ENCODE measurements around the gene PRDM16.

Gene PRDM16

DNA sequence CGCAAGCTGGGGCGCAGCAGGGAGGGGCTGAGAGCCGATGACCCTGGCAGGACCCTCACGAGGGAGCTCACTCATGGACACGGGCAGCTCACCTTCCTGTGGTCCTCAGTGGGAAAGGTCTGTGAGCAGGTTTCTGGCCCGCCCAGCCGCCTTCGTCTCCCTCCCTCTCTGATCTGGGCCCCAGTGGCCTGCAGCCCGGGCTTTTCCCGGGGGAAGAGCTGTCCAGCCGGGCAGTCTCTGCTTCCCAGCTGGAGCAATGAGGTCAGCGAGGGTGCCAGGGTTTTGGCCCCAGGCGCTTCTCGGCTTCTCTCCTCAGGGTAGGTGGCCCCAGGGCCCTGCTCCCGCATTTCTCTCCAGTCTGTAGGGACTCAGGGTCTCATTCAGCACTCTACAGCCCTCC lies 363.3 kb downstream of the PRDM16 start:
- no peaks in the 10 kb centered on the region for H3K36me3 ChIP-seq (ENCODE audit: insufficient read depth, low read length)
- no peak overlapping the region for H3K9ac ChIP-seq (ENCODE audit: low read depth, low read length)
- no peak overlapping the region for H3K4me3 ChIP-seq (ENCODE audit: low read length)
- no peaks in the 10 kb centered on the region for H3K9me3 ChIP-seq (ENCODE audit: insufficient read depth, low read depth, low read length)
- no peaks in the 10 kb centered on the region for H3K4me1 ChIP-seq (ENCODE audit: insufficient read depth, low read length)
- no peak overlapping the region for H3K27ac ChIP-seq (ENCODE audit: low read depth, low read length)
- WGBS, result 89% methylated on average over 15 of the region's 15 CpGs
- no peaks in the 10 kb centered on the region for H3K27me3 ChIP-seq (ENCODE audit: insufficient read depth, low read length)

DNA sequence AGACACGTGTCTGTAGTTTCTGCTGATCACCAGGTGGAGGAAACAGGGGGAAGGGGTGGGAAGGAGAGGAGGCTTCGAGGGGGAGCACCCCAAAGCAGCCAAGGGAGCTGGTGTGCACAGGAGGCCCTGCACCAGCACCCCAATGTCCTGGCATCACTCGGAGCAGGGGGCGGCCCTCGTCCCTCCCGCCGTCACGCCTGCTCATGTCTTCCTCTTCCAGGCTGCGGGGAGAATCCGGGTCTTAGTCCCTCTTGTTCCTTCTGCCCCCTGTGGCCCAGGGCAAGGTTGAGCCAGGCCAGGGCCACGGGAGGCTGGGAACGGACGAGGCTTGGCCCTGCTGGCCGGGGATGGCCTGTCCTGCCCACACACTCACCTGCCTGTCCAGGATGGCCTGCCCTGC lies 364.1 kb downstream of the PRDM16 start:
- H3K4me3 ChIP-seq (ENCODE audit: low read length), result no peak overlapping the region
- H3K27ac ChIP-seq (ENCODE audit: low read depth, low read length), result no peak overlapping the region
- no peaks in the 10 kb centered on the region for H3K9me3 ChIP-seq (ENCODE audit: insufficient read depth, low read depth, low read length)
- H3K4me1 ChIP-seq (ENCODE audit: insufficient read depth, low read length), result no peaks in the 10 kb centered on the region
- H3K36me3 ChIP-seq (ENCODE audit: insufficient read depth, low read length), result no peaks in the 10 kb centered on the region
- 92% methylated on average over 14 of the region's 14 CpGs for WGBS
- no peaks in the 10 kb centered on the region for H3K27me3 ChIP-seq (ENCODE audit: insufficient read depth, low read length)
- H3K9ac ChIP-seq (ENCODE audit: low read depth, low read length), result no peak overlapping the region

- Histone ChIP-seq H3K4me1 (ENCODE audit: insufficient read depth, low read length) (no peaks in the 10 kb centered on the region), H3K27me3 (ENCODE audit: insufficient read depth, low read length) (no peaks in the 10 kb centered on the region), H3K4me3 (ENCODE audit: low read length) (no peak overlapping the region), H3K9me3 (ENCODE audit: insufficient read depth, low read depth, low read length) (no peaks in the 10 kb centered on the region), H3K27ac (ENCODE audit: low read depth, low read length) (no peak overlapping the region), H3K36me3 (ENCODE audit: insufficient read depth, low read length) (no peaks in the 10 kb centered on the region), H3K9ac (ENCODE audit: low read depth, low read length) (no peak overlapping the region)
- 95% methylated on average over 31 of the region's 31 CpGs for whole genome bisulfite sequencing
These were observed 364.8 kb downstream of the PRDM16 start for GRCh38 chr1:3433596-3434320.

DNA sequence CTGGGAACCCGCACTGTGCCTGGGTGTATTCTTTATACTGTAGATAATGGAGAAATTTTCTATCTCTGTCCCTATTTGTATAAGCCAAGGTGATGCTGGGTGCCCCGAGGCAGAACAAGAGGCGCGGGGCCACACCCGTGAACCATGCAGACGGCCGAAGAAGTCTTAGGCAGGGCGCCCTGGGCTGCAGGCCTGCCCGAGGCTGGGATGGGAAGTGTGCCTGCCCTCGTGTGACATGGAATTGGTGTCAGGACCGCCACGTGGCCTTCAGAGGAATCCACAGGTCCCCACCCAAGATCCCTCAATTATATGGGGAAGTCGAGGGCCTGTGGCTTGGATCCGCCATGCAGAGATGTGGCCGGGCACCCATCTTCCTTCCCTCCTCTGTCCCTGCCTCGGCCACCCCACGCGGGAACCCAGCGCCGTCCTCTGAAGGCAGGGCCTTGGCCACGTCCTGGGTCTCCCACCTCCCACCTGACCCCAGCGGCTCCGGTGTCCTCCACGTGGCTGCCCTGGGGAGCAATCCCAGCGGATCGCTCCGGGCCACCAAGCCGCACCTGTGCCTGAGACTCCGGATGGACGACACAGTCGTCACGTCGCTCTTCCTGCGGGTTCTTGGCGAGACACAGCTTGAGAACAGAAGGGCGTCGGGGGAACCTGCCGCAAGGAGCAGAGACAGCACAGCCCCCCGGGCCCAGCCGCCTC lies 365.6 kb downstream of the PRDM16 start:
- H3K9ac ChIP-seq (ENCODE audit: low read depth, low read length), result no peak overlapping the region
- WGBS, result 95% methylated on average over 40 of the region's 40 CpGs

GRCh38 chr1:3435666-3436065 lies 366.7 kb downstream of the PRDM16 start:
- H3K36me3 ChIP-seq (ENCODE audit: insufficient read depth, low read length), result no peaks in the 10 kb centered on the region
- no peak overlapping the region for H3K27ac ChIP-seq (ENCODE audit: low read depth, low read length)
- H3K4me3 ChIP-seq (ENCODE audit: low read length), result no peak overlapping the region
- H3K9ac ChIP-seq (ENCODE audit: low read depth, low read length), result no peak overlapping the region
- H3K27me3 ChIP-seq (ENCODE audit: insufficient read depth, low read length), result no peaks in the 10 kb centered on the region
- 88% methylated on average over 21 of the region's 21 CpGs for WGBS
- no peaks in the 10 kb centered on the region; the same call in 1 of the 2 replicates for H3K4me1 ChIP-seq (ENCODE audit: insufficient read depth, low read length)
- no peaks in the 10 kb centered on the region for H3K9me3 ChIP-seq (ENCODE audit: insufficient read depth, low read depth, low read length)

More for the DNA sequence above, 365.6 kb downstream of the PRDM16 start:
- H3K9me3 ChIP-seq (ENCODE audit: insufficient read depth, low read depth, low read length), result no peaks in the 10 kb centered on the region
- no peaks in the 10 kb centered on the region for H3K4me1 ChIP-seq (ENCODE audit: insufficient read depth, low read length)
- no peaks in the 10 kb centered on the region for H3K27me3 ChIP-seq (ENCODE audit: insufficient read depth, low read length)
- no peak overlapping the region for H3K4me3 ChIP-seq (ENCODE audit: low read length)
- H3K27ac ChIP-seq (ENCODE audit: low read depth, low read length), result no peak overlapping the region
- no peaks in the 10 kb centered on the region for H3K36me3 ChIP-seq (ENCODE audit: insufficient read depth, low read length)

- no peaks in the 10 kb centered on the region for H3K27me3 ChIP-seq (ENCODE audit: insufficient read depth, low read length)
- H3K27ac ChIP-seq (ENCODE audit: low read depth, low read length), result no peak overlapping the region
- WGBS, result 96% methylated on average over 11 of the region's 11 CpGs
- no peak overlapping the region for H3K9ac ChIP-seq (ENCODE audit: low read depth, low read length)
- H3K4me1 ChIP-seq (ENCODE audit: insufficient read depth, low read length), result no peaks in the 10 kb centered on the region; the same call in 1 of the 2 replicates
- H3K4me3 ChIP-seq (ENCODE audit: low read length), result no peak overlapping the region
- H3K9me3 ChIP-seq (ENCODE audit: insufficient read depth, low read depth, low read length), result no peaks in the 10 kb centered on the region
- H3K36me3 ChIP-seq (ENCODE audit: insufficient read depth, low read length), result no peaks in the 10 kb centered on the region
These were observed 367.4 kb downstream of the PRDM16 start for GRCh38 chr1:3436451-3436850.

GRCh38 chr1:3436901-3437300 lies 367.9 kb downstream of the PRDM16 start:
- H3K4me3 ChIP-seq (ENCODE audit: low read length), result no peak overlapping the region
- H3K36me3 ChIP-seq (ENCODE audit: insufficient read depth, low read length), result no peaks in the 10 kb centered on the region
- H3K9me3 ChIP-seq (ENCODE audit: insufficient read depth, low read depth, low read length), result no peaks in the 10 kb centered on the region
- H3K27ac ChIP-seq (ENCODE audit: low read depth, low read length), result no peak overlapping the region
- 93% methylated on average over 14 of the region's 14 CpGs for WGBS
- H3K9ac ChIP-seq (ENCODE audit: low read depth, low read length), result no peak overlapping the region
- H3K27me3 ChIP-seq (ENCODE audit: insufficient read depth, low read length), result no peaks in the 10 kb centered on the region
- H3K4me1 ChIP-seq (ENCODE audit: insufficient read depth, low read length), result no peaks in the 10 kb centered on the region; the same call in 1 of the 2 replicates

- Histone ChIP-seq H3K9me3 (ENCODE audit: insufficient read depth, low read depth, low read length) (no peaks in the 10 kb centered on the region), H3K27ac (ENCODE audit: low read depth, low read length) (no peak overlapping the region), H3K36me3 (ENCODE audit: insufficient read depth, low read length) (no peaks in the 10 kb centered on the region), H3K27me3 (ENCODE audit: insufficient read depth, low read length) (no peaks in the 10 kb centered on the region), H3K9ac (ENCODE audit: low read depth, low read length) (no peak overlapping the region), H3K4me3 (ENCODE audit: low read length) (no peak overlapping the region), H3K4me1 (ENCODE audit: insufficient read depth, low read length) (no peaks in the 10 kb centered on the region; the same call in 1 of the 2 replicates)
- WGBS, result 87% methylated on average over 8 of the region's 9 CpGs
These were observed 369.7 kb downstream of the PRDM16 start for GRCh38 chr1:3438661-3439180.

- 78% methylated on average over 27 of the region's 27 CpGs for WGBS
These were observed 370.6 kb downstream of the PRDM16 start for GRCh38 chr1:3439346-3440299.

DNA sequence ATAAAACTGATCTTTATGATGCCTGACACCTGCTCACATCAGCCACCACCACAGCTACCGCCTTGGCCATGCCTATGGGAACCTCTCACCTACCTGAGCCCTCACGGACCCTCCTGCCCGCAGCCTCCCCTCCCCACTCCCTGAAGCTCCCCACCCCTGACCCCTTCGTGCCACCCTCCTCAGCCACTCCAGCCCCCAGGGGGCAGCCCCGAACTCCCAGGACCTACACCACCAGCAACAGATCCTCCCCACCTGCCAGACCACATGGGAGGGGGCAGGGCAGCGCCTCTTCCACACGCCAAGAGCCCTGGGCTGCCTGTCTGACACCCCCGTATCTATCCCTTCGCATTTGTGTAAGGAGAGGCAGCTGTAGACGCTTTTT lies 371.3 kb downstream of the PRDM16 start:
- Histone ChIP-seq H3K9me3 (ENCODE audit: insufficient read depth, low read depth, low read length) (no peaks in the 10 kb centered on the region), H3K4me1 (ENCODE audit: insufficient read depth, low read length) (no peaks in the 10 kb centered on the region; the same call in 1 of the 2 replicates), H3K27ac (ENCODE audit: low read depth, low read length) (no peak overlapping the region), H3K36me3 (ENCODE audit: insufficient read depth, low read length) (no peaks in the 10 kb centered on the region), H3K4me3 (ENCODE audit: low read length) (no peak overlapping the region), H3K9ac (ENCODE audit: low read depth, low read length) (no peak overlapping the region), H3K27me3 (ENCODE audit: insufficient read depth, low read length) (no peaks in the 10 kb centered on the region)
- WGBS, result 71% methylated on average over 10 of the region's 10 CpGs

More at GRCh38 chr1:3439346-3440299, 370.6 kb downstream of the PRDM16 start:
- H3K4me3 ChIP-seq (ENCODE audit: low read length), result no peak overlapping the region
- no peaks in the 10 kb centered on the region for H3K36me3 ChIP-seq (ENCODE audit: insufficient read depth, low read length)
- H3K27me3 ChIP-seq (ENCODE audit: insufficient read depth, low read length), result no peaks in the 10 kb centered on the region
- no peak overlapping the region for H3K9ac ChIP-seq (ENCODE audit: low read depth, low read length)
- no peaks in the 10 kb centered on the region; the same call in 1 of the 2 replicates for H3K4me1 ChIP-seq (ENCODE audit: insufficient read depth, low read length)
- no peak overlapping the region for H3K27ac ChIP-seq (ENCODE audit: low read depth, low read length)
- no peaks in the 10 kb centered on the region for H3K9me3 ChIP-seq (ENCODE audit: insufficient read depth, low read depth, low read length)

Measured in HUES64 (cell line).